Stimulated activated CD4-positive, alpha-beta T cell treated with anti-CD3 and anti-CD28 coated beads, Interleukin-15, amount 100 ng/mL, for 24 hours (primary cell): ENCODE results near the gene TUFM.
A peak's percentile ranks its signal among the peaks of the same experiment; 100 is the strongest.
"Not testable (repeated sequence)": the region's sequence is repeated elsewhere in the genome, so short reads cannot be mapped to it uniquely, and the experiment has no call there.

Experiments used
- DNase-seq: peaks from one replicate; pipeline ENCODE4 v3.0.0-alpha.2; 2020

The TUFM gene

GRCh38 chr16:28838558-28838918, 7.6 kb downstream of the TUFM start:
- no peak for DNase-seq

- DNase-seq, result no peak
Measured at GRCh38 chr16:28837672-28838557, 8.2 kb downstream of the TUFM start.

- no peak for DNase-seq
Measured at GRCh38 chr16:28836761-28837064, 9.4 kb downstream of the TUFM start.

DNA sequence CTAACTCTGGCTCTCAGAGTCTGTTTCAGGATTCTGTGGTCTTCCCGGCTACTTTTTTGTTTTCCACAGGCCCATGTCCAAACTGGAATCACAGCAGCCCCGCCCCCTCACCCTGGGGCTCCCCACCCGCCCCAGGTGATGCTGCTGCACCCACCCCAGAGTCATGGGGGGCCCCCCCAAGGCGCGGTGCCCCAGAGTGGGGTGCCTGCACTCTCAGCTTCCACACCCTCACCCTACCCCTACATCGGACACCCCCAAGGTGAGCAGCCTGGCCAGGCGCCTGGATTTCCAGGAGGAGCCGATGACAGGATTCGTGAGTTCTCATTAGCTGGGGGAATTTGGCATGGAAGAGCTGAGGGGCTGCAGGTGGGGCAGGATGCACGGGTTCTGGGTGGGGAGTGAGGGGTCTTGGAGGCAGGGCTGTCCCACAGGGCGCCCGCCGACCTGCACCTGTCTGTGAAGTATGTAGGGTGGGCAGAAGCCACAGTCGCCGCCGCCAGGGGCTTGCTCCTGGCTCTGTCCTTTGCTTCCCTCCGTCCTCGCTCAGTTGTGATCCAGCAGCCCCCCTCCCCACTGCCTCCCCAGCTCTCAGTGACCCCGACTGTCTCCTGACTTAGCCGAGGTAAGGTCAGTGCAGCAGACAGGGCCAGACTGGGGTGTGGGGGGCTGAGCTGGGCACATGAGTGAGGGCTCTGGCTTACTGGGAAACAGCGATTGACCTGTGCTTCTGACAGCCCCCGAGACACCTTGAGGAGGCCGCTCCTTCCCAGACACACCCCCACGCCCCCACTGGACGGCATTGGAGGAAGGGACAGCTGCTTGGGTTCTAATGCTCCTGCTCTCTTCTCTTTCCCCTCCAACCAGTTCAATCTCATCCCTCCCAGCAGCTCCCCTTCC, 10.0 kb downstream of the TUFM start:
- no peak for DNase-seq

GRCh38 chr16:28834873-28835863, 11.0 kb downstream of the TUFM start:
- no peak for DNase-seq

GRCh38 chr16:28834349-28834748, 11.8 kb downstream of the TUFM start:
- DNase-seq, result no peak

- no peak for DNase-seq
Measured at GRCh38 chr16:28830531-28830930, 15.6 kb downstream of the TUFM start.

GRCh38 chr16:28829747-28830146, 16.4 kb downstream of the TUFM start:
- DNase-seq, result no peak

DNA sequence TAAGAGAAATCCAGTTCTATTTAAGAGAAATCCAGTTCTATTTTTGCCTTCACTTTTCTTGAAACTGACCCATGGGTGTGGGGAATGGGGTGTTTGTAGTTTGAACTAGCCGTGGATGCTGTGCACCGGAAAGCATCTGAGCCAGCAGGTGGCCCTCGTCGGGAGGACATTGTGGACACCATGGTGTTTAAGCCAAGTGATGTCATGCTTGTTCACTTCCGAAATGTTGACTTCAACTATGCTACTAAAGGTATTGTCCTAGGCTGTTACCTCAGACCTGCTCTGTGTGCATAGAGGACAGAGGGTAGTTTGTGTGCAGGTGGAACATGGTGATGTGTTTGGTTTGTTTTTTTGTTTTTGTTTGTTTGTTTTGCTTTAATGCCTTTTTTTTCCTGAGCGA, 20.0 kb downstream of the TUFM start:
- no peak for DNase-seq

GRCh38 chr16:28824717-28824973, 21.5 kb downstream of the TUFM start:
- DNase-seq, result no peak

- DNase-seq, result peak; percentile 98
Measured at GRCh38 chr16:28823873-28824716, 22.1 kb downstream of the TUFM start.

GRCh38 chr16:28823291-28823872, 22.8 kb downstream of the TUFM start:
- no peak for DNase-seq

- peak; percentile 97 for DNase-seq
Measured at GRCh38 chr16:28822520-28823290, 23.4 kb downstream of the TUFM start, which contains the start of gene ATXN2L. ATXN2L (plus strand) TSS chr16:28822999; CDS start chr16:28823260, 261 bp downstream.

GRCh38 chr16:28821874-28822519, 24.2 kb downstream of the TUFM start:
- no peak for DNase-seq

DNA sequence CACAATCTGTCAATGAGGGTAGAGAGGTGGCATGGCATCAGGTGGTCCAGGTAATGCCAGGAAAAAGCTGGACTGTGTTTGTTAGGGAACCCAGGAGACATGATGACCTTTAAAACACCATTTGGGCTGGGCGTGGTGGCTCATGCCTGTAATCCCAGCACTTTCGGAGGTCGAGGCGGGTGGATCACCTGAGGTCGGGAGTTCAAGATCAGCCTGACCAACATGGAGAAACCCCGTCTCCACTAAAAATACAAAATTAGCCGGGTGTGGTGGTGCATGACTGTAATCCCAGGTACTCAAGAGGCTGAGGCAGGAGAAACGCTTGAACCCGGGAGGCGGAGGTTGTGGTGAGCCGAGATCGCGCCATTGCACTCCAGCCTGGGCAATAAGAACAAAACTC, 25.6 kb downstream of the TUFM start:
- DNase-seq, result not testable (repeated sequence)

DNA sequence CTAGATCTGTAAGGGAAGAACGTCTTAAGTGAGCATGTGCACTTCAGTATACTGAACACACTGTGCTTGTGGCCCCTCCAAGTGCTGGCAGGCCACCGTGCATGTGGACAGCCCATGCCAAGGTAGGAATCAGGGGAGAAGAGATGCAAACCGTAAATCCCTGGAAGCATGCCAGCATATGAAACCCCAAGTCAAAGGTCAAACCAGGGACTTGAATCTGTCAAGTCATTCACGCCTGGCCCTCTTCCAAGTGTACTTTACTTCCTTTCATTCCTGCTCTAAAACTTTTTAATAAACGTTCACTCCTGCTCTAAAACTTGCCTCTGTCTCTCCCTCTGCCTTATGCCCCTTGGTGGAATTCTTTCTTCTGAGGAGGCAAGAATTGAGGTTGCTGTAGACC, 26.1 kb downstream of the TUFM start:
- no peak for DNase-seq

- DNase-seq, result not testable (repeated sequence)
Measured at GRCh38 chr16:28807445-28808120, 38.6 kb downstream of the TUFM start.

DNA sequence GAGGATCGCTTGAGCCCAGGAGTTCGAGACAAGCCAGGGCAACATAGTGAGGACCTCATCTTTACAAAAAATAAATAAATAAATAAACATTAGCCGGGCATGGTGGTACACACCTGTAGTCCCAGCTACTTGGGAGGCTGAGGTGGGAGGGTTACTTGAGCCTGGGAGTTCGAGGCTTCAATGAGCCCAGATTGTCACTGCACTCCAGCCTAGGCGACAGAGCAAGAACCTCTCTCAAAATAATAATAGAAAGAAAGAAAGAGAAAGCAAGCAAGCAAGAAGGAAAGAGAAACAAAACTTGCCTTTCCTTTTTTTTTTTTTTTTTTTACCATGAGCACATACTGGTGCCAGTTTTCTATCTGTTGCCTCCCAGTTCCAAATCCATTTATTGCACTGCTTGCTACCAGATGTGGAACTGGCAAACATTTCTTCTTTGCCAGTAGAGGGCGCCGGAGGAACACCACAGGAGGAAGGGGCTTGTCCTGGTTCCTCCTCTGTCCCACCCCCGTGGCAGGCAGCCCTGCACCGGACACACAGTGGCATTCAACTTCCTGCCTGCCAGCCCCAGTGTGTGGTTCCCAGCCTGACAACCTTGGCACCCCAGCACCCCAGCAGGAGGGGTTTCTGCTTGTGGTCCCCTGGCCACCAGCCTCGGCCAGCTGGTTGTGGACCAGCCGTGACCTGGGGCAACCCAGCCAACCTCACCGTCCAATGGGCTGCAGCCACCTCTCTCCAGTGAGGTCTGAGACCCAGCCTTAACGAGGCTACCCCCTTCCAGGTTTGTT, 43.7 kb downstream of the TUFM start:
- DNase-seq, result peak; percentile 68
